ENCODE data around the gene ADGRF3. TPM values are rescaled to one million over a fixed set of nuclear protein-coding genes. Genes with fewer than 3 reads are reported as not detected.

ADGRF3 gene
- total and polyA plus RNA-seq, 2 donors (not counting 1 experiment from before 2014, with no cell fraction given) = 0.47 to 1.00 TPM

DNA sequence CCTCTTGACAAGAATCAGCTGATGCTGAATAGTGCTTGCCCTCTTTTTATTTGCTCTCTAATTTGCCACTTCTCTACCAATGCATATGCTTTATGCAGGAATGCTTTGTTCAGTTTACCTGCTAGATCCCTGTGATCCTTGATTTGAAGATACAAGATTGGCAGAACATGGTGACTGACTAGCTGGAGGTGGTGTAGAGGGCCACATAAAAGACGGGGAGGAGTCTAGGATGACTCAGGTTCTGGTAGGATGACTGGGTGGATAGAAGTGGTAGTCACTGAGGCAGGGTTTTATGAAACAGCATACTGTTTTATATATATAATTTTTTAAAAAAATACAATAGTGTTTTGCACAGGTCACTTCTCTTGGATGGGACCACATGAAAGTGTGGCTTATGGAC, 6.3 kb upstream of the ADGRF3 start:
- peaks cover 26% of the 10 kb centered on the region for H3K4me1 Mint-ChIP-seq
- H3K4me2 ChIP-seq (replicated peaks; ENCODE audit: low read depth, low read length, poor library complexity, severe bottlenecking) = no peak overlapping the region

DNA sequence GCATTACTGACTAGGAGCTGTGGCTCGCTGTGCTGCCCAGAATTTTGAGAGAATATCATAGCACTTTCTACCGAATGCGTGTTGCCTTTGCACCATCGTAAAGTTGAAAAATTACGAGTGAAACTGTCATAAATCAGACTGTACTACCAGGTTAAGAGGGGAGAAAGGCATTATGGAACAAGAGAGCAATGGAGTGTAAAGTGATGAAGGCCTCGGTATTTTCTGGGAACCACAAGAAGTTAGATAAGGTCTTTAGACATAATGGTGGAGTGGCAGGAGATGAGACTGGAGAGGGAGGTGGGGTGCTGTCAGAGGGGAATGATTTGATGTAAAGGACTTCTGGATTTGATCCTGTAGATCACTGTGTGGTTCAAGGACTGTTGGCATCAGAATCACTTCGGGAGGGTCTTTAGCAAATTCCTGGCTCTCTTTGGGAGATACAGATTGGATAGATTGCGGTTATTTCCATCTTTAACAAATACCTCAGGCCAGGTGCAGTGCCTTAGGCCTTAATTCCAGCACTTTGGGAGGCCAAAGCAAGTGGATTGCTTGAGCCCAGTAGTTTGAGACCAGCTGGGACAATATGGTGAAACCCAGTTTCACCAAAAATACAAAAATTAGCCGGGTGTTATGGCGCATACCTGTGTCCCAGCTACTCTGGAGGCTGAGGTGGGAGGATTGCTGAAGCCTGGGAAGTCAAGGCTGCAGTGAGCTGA, 4.9 kb upstream of the ADGRF3 start:
- Histone ChIP-seq H3K4me3 (ENCODE audit: control extremely low read depth in 1 of 5, extremely low read depth in 1 of 5, insufficient read depth in 1 of 5, low read depth in 2 of 5, low read length in 4 of 5) (no peak overlapping the region), H3K27me3 (replicated peaks in 1 of 4; ENCODE audit: control extremely low read depth in 1 of 4, control insufficient read depth in 3 of 4, insufficient read depth in 4 of 4, low read length in 3 of 4) (no peaks in the 10 kb centered on the region), H3K27ac (ENCODE audit: low read length in 2 of 2) (no peak overlapping the region), H3K36me3 (replicated peaks in 1 of 2; ENCODE audit: control extremely low read depth in 1 of 2, control insufficient read depth in 1 of 2, extremely low read depth in 1 of 2, insufficient read depth in 2 of 2, low read length in 1 of 2) (peaks cover 3% of the 10 kb centered on the region in 2 experiments), H2AFZ (ENCODE audit: insufficient read depth, low read depth, low read length, poor library complexity, severe bottlenecking) (no peak overlapping the region), H4K20me1 (ENCODE audit: control insufficient read depth, insufficient read depth, low read length, poor library complexity, severe bottlenecking) (peaks cover 28% of the 10 kb centered on the region), H3K9me3 (ENCODE audit: control extremely low read depth in 1 of 3, control insufficient read depth in 2 of 3, insufficient read depth in 1 of 3, low read length in 2 of 3) (no peaks in the 10 kb centered on the region), H3K4me1 (ENCODE audit: control insufficient read depth in 2 of 2, insufficient read depth in 2 of 2, low read length in 2 of 2) (peaks cover 7 to 12% of the 10 kb centered on the region in 2 donors), H3K9ac (ENCODE audit: low read length) (no peak overlapping the region), H3K79me2 (ENCODE audit: control insufficient read depth, insufficient read depth, low read length) (peaks cover 88% of the 10 kb centered on the region), H3K4me2 (replicated peaks; ENCODE audit: low read depth, low read length, poor library complexity, severe bottlenecking) (no peak overlapping the region)
- intact Hi-C loops (cut with micrococcal nuclease) = no loop called here
- ATAC-seq (ENCODE audit: low read depth) (no peak), DNase-seq (no peak)
- Mint-ChIP-seq H3K4me1 (peaks cover 34% of the 10 kb centered on the region), H3K9me3 (ENCODE audit: insufficient read depth) (no peaks in the 10 kb centered on the region), H3K27me3 (no peaks in the 10 kb centered on the region), H3K4me3 (no peak overlapping the region), H3K27ac (no peak overlapping the region)
- POLR2A ChIA-PET = no interaction called here
- TF ChIP-seq, protein P1, sequence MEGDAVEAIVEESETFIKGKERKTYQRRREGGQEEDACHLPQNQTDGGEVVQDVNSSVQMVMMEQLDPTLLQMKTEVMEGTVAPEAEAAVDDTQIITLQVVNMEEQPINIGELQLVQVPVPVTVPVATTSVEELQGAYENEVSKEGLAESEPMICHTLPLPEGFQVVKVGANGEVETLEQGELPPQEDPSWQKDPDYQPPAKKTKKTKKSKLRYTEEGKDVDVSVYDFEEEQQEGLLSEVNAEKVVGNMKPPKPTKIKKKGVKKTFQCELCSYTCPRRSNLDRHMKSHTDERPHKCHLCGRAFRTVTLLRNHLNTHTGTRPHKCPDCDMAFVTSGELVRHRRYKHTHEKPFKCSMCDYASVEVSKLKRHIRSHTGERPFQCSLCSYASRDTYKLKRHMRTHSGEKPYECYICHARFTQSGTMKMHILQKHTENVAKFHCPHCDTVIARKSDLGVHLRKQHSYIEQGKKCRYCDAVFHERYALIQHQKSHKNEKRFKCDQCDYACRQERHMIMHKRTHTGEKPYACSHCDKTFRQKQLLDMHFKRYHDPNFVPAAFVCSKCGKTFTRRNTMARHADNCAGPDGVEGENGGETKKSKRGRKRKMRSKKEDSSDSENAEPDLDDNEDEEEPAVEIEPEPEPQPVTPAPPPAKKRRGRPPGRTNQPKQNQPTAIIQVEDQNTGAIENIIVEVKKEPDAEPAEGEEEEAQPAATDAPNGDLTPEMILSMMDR (IDR thresholded peaks at IDR 0.05) = no peak
- TF ChIP-seq EZH2 (IDR thresholded peaks at IDR 0.05; ENCODE audit: borderline replicate concordance, insufficient read depth, low read depth, low read length, poor library complexity, severe bottlenecking) = no peak
- WGBS (ENCODE audit: insufficient coverage) = 100% methylated on average over 8 of the region's 10 CpGs
- CTCF ChIA-PET = no interaction called here

More for the DNA sequence above, 6.3 kb upstream of the ADGRF3 start:
- no peak overlapping the region for H3K4me3 Mint-ChIP-seq
- intact Hi-C loops (cut with micrococcal nuclease) = no loop called here
- CTCF ChIA-PET = no interaction called here
- POLR2A ChIA-PET = no interaction called here
- Histone ChIP-seq H3K27me3 (replicated peaks in 1 of 4; ENCODE audit: control extremely low read depth in 1 of 4, control insufficient read depth in 3 of 4, insufficient read depth in 4 of 4, low read length in 3 of 4) (no peaks in the 10 kb centered on the region), H3K79me2 (ENCODE audit: control insufficient read depth, insufficient read depth, low read length) (peaks cover 98% of the 10 kb centered on the region), H3K9me3 (ENCODE audit: control extremely low read depth in 1 of 3, control insufficient read depth in 2 of 3, insufficient read depth in 1 of 3, low read length in 2 of 3) (no peaks in the 10 kb centered on the region), H3K9ac (ENCODE audit: low read length) (no peak overlapping the region), H3K36me3 (replicated peaks in 1 of 2; ENCODE audit: control extremely low read depth in 1 of 2, control insufficient read depth in 1 of 2, extremely low read depth in 1 of 2, insufficient read depth in 2 of 2, low read length in 1 of 2) (peaks cover 3 to 5% of the 10 kb centered on the region in 2 experiments), H2AFZ (ENCODE audit: insufficient read depth, low read depth, low read length, poor library complexity, severe bottlenecking) (no peak overlapping the region), H3K27ac (ENCODE audit: low read length in 2 of 2) (no peak overlapping the region), H4K20me1 (ENCODE audit: control insufficient read depth, insufficient read depth, low read length, poor library complexity, severe bottlenecking) (peaks cover 37% of the 10 kb centered on the region), H3K4me1 (ENCODE audit: control insufficient read depth in 2 of 2, insufficient read depth in 2 of 2, low read length in 2 of 2) (peaks cover 0 to 1% of the 10 kb centered on the region in 2 donors), H3K4me3 (ENCODE audit: control extremely low read depth in 1 of 5, extremely low read depth in 1 of 5, insufficient read depth in 1 of 5, low read depth in 2 of 5, low read length in 4 of 5) (no peak overlapping the region)
- no peaks in the 10 kb centered on the region for H3K27me3 Mint-ChIP-seq
- H3K9me3 Mint-ChIP-seq (ENCODE audit: insufficient read depth) = no peaks in the 10 kb centered on the region
- DNase-seq (no peak), ATAC-seq (ENCODE audit: low read depth) (no peak)
- TF ChIP-seq, protein P1 (IDR thresholded peaks at IDR 0.05) = no peak
- no peak for TF ChIP-seq EZH2 (IDR thresholded peaks at IDR 0.05; ENCODE audit: borderline replicate concordance, insufficient read depth, low read depth, low read length, poor library complexity, severe bottlenecking)
- H3K27ac Mint-ChIP-seq = no peak overlapping the region
- no CpG with 5 or more reads among the region's 1 CpG for WGBS (ENCODE audit: insufficient coverage)
